ENCODE results near the gene COL1A2. TPM values are rescaled to one million over a fixed set of nuclear protein-coding genes. Genes with fewer than 3 reads are reported as not detected.
A peak's percentile ranks its signal among the peaks of the same experiment; 100 is the strongest.

Gene COL1A2
- total RNA-seq, 3 donors from 2014 or later, result 94.5 to 300 (median 113) TPM

- H3K36me3 ChIP-seq, result no peaks in the 10 kb centered on the region
Observed at GRCh38 chr7:94352887-94353286, 41.8 kb upstream of the COL1A2 start.

GRCh38 chr7:94354953-94355352 is 39.7 kb upstream of the COL1A2 start:
- intact Hi-C loops (cut with DNase I; ENCODE audit: low total_unique reads), result loop anchor here (2.0 to 5.0 kb wide), 2 partner anchors 68 to 332 kb away; no protein-coding TSS in a partner anchor
- TF ChIP-seq POLR2A (IDR thresholded peaks at IDR 0.05) (no peak), POLR2AphosphoS5 (IDR thresholded peaks at IDR 0.05) (no peak), CTCF (IDR thresholded peaks at IDR 0.05) (no peak)

More at GRCh38 chr7:94352887-94353286, 41.8 kb upstream of the COL1A2 start:
- TF ChIP-seq CTCF (IDR thresholded peaks at IDR 0.05) (no peak), POLR2A (IDR thresholded peaks at IDR 0.05) (no peak)
- intact Hi-C loops (cut with DNase I; ENCODE audit: low total_unique reads), result no loop called here
- Histone ChIP-seq H3K4me3 (no peak overlapping the region), H3K9me3 (no peaks in the 10 kb centered on the region), H3K4me1 (no peaks in the 10 kb centered on the region), H3K27me3 (no peaks in the 10 kb centered on the region), H3K27ac (no peak overlapping the region)
- no peak for DNase-seq (ENCODE audit: low spot score in 2 of 2)

GRCh38 chr7:94355454-94355853 is 39.2 kb upstream of the COL1A2 start:
- intact Hi-C loops (cut with DNase I; ENCODE audit: low total_unique reads), result loop anchor here (2.0 to 5.0 kb wide), 2 partner anchors 69 to 332 kb away; no protein-coding TSS in a partner anchor
- no peaks in the 10 kb centered on the region for H3K36me3 ChIP-seq
- no peaks in the 10 kb centered on the region for H3K9me3 ChIP-seq
- TF ChIP-seq POLR2AphosphoS5 (IDR thresholded peaks at IDR 0.05), result no peak
- DNase-seq (ENCODE audit: low spot score in 2 of 2), result no peak
- H3K4me1 ChIP-seq, result no peaks in the 10 kb centered on the region
- no peaks in the 10 kb centered on the region for H3K27me3 ChIP-seq
- H3K4me3 ChIP-seq, result no peak overlapping the region
- peak overlapping the region in 1 of 2 donors; percentile 53 for H3K27ac ChIP-seq

More at GRCh38 chr7:94354953-94355352, 39.7 kb upstream of the COL1A2 start:
- Histone ChIP-seq H3K4me1 (no peaks in the 10 kb centered on the region), H3K4me3 (no peak overlapping the region), H3K27ac (no peak overlapping the region), H3K27me3 (no peaks in the 10 kb centered on the region), H3K9me3 (no peaks in the 10 kb centered on the region), H3K36me3 (no peaks in the 10 kb centered on the region)
- DNase-seq (ENCODE audit: low spot score in 2 of 2), result no peak

DNA sequence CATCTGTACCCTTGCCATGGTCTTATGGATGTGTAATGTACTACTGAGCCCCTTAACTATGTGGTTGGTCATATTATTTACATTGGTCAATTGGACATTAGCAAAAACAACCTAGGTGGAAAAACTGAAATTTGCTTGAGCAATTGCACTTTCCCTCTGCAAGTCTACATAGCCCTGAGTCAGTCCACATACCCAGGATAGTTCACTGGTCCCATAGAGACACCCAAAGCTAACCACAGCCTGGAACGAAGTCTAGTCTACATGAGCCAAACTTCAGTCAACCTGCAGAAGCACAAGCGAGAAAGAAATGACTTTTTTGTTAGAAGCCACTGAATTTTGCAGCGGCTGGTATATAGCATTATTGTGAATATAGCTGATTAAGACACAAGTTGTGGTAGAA is 37.6 kb upstream of the COL1A2 start:
- Histone ChIP-seq H3K27ac (no peak overlapping the region), H3K36me3 (no peaks in the 10 kb centered on the region), H3K27me3 (no peaks in the 10 kb centered on the region), H3K9me3 (no peaks in the 10 kb centered on the region), H3K4me1 (no peaks in the 10 kb centered on the region), H3K4me3 (no peak overlapping the region)
- intact Hi-C loops (cut with DNase I; ENCODE audit: low total_unique reads), result loop anchor here (2.0 to 5.0 kb wide), 2 partner anchors 16 to 330 kb away; no protein-coding TSS in a partner anchor
- no peak for DNase-seq (ENCODE audit: low spot score in 2 of 2)
- no peak for TF ChIP-seq CTCF (IDR thresholded peaks at IDR 0.05)

DNA sequence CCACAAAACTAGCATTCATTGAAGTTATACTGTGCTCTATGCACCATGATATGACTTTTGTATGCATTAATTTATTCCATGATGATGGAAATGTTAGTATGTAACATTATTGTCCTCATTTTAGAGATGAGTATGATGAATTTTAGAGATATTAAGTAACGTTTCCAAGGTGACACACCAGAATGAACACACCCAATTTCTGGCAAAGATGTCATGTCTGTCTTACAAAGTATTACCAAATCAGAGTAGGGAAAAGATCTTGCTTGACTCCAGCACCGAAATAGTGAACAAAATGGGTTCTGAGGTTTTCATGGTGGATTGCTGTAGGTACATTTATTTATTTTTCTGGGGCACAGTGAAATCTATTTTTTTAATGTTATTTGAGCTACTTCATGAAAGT is 33.8 kb upstream of the COL1A2 start:
- Histone ChIP-seq H3K9me3 (no peaks in the 10 kb centered on the region), H3K4me1 (no peaks in the 10 kb centered on the region), H3K36me3 (no peaks in the 10 kb centered on the region), H3K27ac (no peak overlapping the region), H3K4me3 (no peak overlapping the region), H3K27me3 (no peaks in the 10 kb centered on the region)
- no peak for DNase-seq (ENCODE audit: low spot score in 2 of 2)
- TF ChIP-seq POLR2AphosphoS5 (IDR thresholded peaks at IDR 0.05) (no peak), POLR2A (IDR thresholded peaks at IDR 0.05) (no peak), CTCF (IDR thresholded peaks at IDR 0.05) (no peak)
- intact Hi-C loops (cut with DNase I; ENCODE audit: low total_unique reads), result no loop called here

DNA sequence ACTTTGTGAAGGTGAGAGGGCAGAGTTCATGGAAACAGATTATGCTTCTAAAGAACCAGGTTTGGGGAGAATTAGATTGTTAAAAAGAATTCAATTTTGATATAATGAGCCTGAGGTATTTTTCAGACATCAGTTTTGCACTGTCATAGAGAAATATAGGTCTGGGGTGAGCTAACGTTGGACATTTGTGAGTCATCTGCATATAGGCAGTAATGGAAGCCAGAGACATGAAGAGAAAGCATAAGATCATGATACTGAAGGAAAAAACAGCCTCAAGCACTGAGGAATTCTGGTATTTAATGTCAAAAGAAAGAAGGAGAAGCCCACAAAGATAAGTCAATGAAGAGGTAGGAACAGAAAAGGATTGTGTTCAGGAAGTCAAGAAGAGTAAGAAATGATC is 32.4 kb upstream of the COL1A2 start:
- Histone ChIP-seq H3K4me3 (no peak overlapping the region), H3K27ac (no peak overlapping the region), H3K27me3 (no peaks in the 10 kb centered on the region), H3K36me3 (no peaks in the 10 kb centered on the region), H3K9me3 (no peaks in the 10 kb centered on the region), H3K4me1 (no peaks in the 10 kb centered on the region)
- no peak for DNase-seq (ENCODE audit: low spot score in 2 of 2)
- TF ChIP-seq CTCF (IDR thresholded peaks at IDR 0.05), result no peak
- no peak for TF ChIP-seq POLR2A (IDR thresholded peaks at IDR 0.05)
- no peak for TF ChIP-seq POLR2AphosphoS5 (IDR thresholded peaks at IDR 0.05)
- intact Hi-C loops (cut with DNase I; ENCODE audit: low total_unique reads), result no loop called here
